Colonic mucosa (tissue), 4 donors: ENCODE measurements around the gene XBP1. TPM values are rescaled to one million over a fixed set of nuclear protein-coding genes. Genes with fewer than 3 reads are reported as not detected.
"Not testable (repeated sequence)": the region's sequence is repeated elsewhere in the genome, so short reads cannot be mapped to it uniquely, and the experiment has no call there.

Experiments used
- DNase-seq: peaks from one replicate; pipeline ENCODE4 v3.0.0-alpha.2; 2020
- H3K27ac ChIP-seq: fragments of 200-600 bp; one replicate; pipeline ENCODE4 v1.8.0; 2021
- H3K27me3 ChIP-seq: fragments of 200-600 bp; one replicate; pipeline ENCODE4 v1.8.0; 2021
- H3K36me3 ChIP-seq: fragments of 200-600 bp; one replicate; pipeline ENCODE4 v1.8.0; 2021
- H3K4me1 ChIP-seq: fragments of 200-600 bp; one replicate; pipeline ENCODE4 v1.8.0; 2021; ENCODE audit warnings: mild to moderate bottlenecking
- H3K4me3 ChIP-seq: fragments of 200-600 bp; one replicate; pipeline ENCODE4 v1.8.0; 2021
- H3K9ac ChIP-seq, 2 donors: one replicate each; pipeline ENCODE4 v1.7.0; 2013; ENCODE audit warnings: control low read depth in 2 of 2, low read depth in 2 of 2, low read length in 2 of 2
- H3K9me3 ChIP-seq: fragments of 200-600 bp; one replicate; pipeline ENCODE4 v1.8.0; 2021
- intact Hi-C: fragments of 100-400 bp; cut with DNase I; formaldehyde crosslinking; loops from one replicate; pipeline ENCODE4 v1.14.1; 2022
- total RNA-seq, 2 donors: library from RNA; stranded (reverse); fragmentation: NEBNext Ultra II Directional in 1 of 2; extraction: Animal tissue kit (Norgen Biotek cat#: 25700) in 1 of 2; gene quantifications; one replicate each; pipeline ENCODE4 v1.2.1, GENCODE V29; 2021
- TF ChIP-seq, protein P1 (sequence below): fragments of 200-600 bp; IDR thresholded peaks from one replicate; pipeline ENCODE4 v1.8.0; 2022; ENCODE audit warnings: antibody characterized with exemption, mild to moderate bottlenecking
- donor health status: healthy.
- donor health status: DM: no; HTN: no; CAD: no.
- donor health status: DM: no; HTN: no; CAD: no.

XBP1 gene
- total RNA-seq, 2 donors from 2014 or later: 210 to 251 TPM

DNA sequence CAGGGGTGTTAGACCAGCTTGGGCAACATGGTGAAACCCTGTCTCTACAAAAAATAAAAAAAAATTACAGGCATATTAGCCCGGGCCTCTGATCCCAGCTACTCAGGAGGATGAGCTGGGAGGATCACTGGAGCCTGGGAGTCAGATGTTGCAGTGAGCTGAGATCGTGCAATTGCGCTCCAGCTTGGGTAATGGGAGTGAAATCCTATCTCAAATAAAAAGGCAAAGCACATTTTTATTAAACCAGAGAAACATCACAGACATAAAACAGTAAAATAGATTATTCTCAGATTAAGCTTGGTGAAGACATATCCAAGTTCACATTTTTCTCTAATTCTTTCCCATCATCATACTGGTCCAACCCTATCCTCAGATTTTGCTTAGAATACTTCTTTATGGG is 30.1 kb upstream of the XBP1 start:
- no peak overlapping the region for H3K9ac ChIP-seq
- no peak for DNase-seq
- intact Hi-C loops: loop anchor here (2.0 to 5.0 kb wide), 2 partner anchors 38 to 228 kb away; no protein-coding TSS in a partner anchor
- H3K27me3 ChIP-seq: no peaks in the 10 kb centered on the region
- no peak overlapping the region for H3K4me3 ChIP-seq
- no peaks in the 10 kb centered on the region for H3K36me3 ChIP-seq
- TF ChIP-seq, protein P1, sequence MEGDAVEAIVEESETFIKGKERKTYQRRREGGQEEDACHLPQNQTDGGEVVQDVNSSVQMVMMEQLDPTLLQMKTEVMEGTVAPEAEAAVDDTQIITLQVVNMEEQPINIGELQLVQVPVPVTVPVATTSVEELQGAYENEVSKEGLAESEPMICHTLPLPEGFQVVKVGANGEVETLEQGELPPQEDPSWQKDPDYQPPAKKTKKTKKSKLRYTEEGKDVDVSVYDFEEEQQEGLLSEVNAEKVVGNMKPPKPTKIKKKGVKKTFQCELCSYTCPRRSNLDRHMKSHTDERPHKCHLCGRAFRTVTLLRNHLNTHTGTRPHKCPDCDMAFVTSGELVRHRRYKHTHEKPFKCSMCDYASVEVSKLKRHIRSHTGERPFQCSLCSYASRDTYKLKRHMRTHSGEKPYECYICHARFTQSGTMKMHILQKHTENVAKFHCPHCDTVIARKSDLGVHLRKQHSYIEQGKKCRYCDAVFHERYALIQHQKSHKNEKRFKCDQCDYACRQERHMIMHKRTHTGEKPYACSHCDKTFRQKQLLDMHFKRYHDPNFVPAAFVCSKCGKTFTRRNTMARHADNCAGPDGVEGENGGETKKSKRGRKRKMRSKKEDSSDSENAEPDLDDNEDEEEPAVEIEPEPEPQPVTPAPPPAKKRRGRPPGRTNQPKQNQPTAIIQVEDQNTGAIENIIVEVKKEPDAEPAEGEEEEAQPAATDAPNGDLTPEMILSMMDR: no peak
- no peaks in the 10 kb centered on the region for H3K9me3 ChIP-seq
- no peaks in the 10 kb centered on the region for H3K4me1 ChIP-seq
- H3K27ac ChIP-seq: no peak overlapping the region

DNA sequence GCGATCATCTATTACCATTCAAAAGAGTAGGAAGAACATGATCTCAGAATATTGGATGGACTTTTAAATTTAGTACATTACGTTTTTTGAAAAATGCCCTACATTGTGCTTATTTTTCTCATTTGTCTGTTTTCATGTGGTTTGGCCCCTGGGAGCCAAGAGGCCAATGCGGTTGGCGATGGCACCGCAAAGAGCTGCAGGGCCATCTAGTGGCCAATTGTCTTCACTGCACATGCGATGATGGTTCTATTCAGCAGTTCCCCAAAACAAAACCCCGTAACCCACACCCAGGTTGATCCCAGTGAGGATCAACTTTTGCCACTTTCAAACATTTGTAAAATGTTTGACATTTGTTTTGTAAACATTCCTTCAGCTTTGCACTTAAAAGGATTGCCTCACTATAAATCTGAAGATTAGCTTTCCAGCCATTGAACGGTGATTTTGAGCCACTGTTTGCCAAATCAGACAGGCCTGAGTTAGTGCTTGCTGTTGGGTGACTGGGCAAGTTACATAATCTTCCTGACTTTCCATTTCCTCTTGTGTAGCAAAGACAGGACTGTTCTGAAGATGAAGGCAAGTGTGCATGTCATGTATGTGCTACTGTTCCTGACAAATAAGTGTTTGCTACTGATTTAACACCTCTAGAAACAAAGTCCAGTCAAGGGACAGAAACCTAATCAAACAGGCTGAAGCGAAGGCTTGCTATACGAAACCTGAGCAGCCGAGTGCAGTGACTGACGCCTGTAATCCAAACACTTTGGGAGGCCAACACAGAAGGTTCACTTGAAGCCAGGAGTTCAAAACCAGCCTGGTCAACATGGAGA is 29.2 kb upstream of the XBP1 start:
- H3K36me3 ChIP-seq: no peaks in the 10 kb centered on the region
- DNase-seq: peak; percentile 83
- H3K4me3 ChIP-seq: no peak overlapping the region
- H3K9ac ChIP-seq: no peak overlapping the region
- H3K27me3 ChIP-seq: no peaks in the 10 kb centered on the region
- TF ChIP-seq, protein P1: peak; percentile 98
- no peaks in the 10 kb centered on the region for H3K4me1 ChIP-seq
- peak overlapping the region; percentile 7 for H3K27ac ChIP-seq
- no peaks in the 10 kb centered on the region for H3K9me3 ChIP-seq
- intact Hi-C loops: loop anchor here (2.0 to 5.0 kb wide), 2 partner anchors 37 to 227 kb away; no protein-coding TSS in a partner anchor

DNA sequence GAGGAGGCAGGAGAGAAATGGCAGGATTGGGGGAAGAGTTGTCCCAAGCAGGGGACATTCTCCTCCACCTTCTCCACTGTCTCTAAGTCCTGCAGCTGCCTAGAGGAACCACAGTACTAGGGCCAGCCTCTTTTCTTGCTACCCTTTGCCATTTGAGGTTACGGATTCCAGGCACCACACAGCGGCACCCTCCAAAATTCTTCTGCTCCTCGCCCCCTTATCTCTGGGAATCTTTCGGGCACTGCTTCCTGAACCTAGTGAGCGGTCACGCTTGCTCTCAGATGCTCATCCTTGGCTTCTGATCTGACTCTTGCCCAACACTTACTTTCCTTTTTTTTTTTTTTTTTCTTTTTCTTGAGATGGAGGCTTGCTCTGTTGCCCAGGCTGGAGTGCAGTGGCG is 26.6 kb upstream of the XBP1 start:
- Histone ChIP-seq H3K4me3 (no peak overlapping the region), H3K9ac (no peak overlapping the region), H3K9me3 (no peaks in the 10 kb centered on the region), H3K27me3 (no peaks in the 10 kb centered on the region), H3K27ac (no peak overlapping the region), H3K36me3 (no peaks in the 10 kb centered on the region), H3K4me1 (no peaks in the 10 kb centered on the region)
- TF ChIP-seq, protein P1: no peak
- no peak for DNase-seq
- intact Hi-C loops: no loop called here

DNA sequence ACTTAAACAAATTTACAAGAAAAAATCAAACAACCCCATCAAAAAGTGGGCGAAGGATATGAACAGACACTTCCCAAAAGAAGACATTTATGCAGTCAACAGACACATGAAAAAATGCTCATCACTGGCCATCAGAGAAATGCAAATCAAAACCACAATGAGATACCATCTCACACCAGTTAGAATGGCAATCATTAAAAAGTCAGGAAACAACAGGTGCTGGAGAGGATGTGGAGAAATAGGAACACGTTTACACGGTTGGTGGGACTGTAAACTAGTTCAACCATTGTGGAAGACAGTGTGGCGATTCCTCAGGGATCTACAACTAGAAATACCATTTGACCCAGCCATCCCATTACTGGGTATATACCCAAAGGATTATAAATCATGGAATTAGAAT is 26.1 kb upstream of the XBP1 start:
- H3K27me3 ChIP-seq, H3K4me3 ChIP-seq, H3K36me3 ChIP-seq, intact Hi-C loops, H3K9me3 ChIP-seq, H3K4me1 ChIP-seq, H3K27ac ChIP-seq, H3K9ac ChIP-seq, DNase-seq: not testable (repeated sequence)

DNA sequence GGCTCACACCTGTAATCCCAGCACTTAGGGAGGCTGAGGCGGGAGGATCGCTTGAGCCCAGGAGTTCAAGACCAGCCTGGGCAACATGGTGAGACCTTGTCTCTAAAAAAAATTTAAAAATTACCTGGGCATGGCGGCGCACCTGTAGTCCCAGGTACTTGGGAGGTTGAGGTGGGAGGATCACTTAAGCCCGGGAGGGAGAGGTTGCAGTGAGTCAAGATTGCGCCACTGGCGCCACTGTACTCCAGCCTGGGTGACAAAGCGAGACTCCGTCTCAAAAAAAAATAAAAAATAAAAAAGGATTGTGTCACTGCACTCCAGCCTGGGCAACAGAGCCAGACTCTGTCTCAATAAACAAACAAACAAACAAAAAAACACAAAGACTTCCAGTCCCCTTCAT is 24.1 kb upstream of the XBP1 start:
- H3K27ac ChIP-seq: peak overlapping the region; percentile 6
- DNase-seq, H3K36me3 ChIP-seq, H3K9me3 ChIP-seq, H3K4me1 ChIP-seq, H3K27me3 ChIP-seq, H3K4me3 ChIP-seq, H3K9ac ChIP-seq, intact Hi-C loops: not testable (repeated sequence)

DNA sequence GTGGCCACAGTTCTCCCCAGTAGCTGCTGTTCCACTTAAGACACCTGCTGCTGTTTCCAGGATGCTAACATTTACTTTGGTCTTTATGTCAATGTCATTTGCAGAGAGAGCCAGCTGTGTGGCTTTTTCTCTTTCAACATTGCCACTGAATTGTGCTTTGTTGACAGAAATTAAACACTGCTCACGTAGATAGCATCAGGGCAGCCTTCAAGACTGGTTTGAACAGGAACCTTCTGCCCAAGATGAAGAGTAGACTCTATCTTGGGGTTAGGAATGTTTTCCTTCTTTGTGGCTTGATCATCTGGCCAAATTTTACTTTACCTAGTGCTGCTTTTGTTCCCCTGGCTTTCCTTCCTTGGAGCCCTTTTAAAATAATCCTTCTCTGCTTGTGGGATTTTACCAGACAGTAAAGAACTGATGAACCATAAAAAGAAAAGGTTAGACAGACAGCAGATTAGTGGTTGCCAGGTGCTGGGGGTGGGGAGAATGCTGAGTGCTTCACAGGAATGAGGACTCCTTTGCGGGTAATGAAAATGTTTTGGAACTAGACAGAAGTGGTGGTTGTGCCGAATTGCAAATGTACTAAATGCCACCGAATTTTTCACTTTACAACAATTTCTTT is 22.7 kb upstream of the XBP1 start:
- Histone ChIP-seq H3K4me3 (no peak overlapping the region), H3K4me1 (no peaks in the 10 kb centered on the region), H3K9me3 (no peaks in the 10 kb centered on the region), H3K36me3 (no peaks in the 10 kb centered on the region), H3K9ac (peak overlapping the region in 1 of 2 donors; percentile 38), H3K27me3 (no peaks in the 10 kb centered on the region), H3K27ac (peak overlapping the region; percentile 38)
- TF ChIP-seq, protein P1: no peak
- peak; percentile 73 for DNase-seq
- intact Hi-C loops: no loop called here
